ENCODE measurements around the gene MOCOS.

DNA sequence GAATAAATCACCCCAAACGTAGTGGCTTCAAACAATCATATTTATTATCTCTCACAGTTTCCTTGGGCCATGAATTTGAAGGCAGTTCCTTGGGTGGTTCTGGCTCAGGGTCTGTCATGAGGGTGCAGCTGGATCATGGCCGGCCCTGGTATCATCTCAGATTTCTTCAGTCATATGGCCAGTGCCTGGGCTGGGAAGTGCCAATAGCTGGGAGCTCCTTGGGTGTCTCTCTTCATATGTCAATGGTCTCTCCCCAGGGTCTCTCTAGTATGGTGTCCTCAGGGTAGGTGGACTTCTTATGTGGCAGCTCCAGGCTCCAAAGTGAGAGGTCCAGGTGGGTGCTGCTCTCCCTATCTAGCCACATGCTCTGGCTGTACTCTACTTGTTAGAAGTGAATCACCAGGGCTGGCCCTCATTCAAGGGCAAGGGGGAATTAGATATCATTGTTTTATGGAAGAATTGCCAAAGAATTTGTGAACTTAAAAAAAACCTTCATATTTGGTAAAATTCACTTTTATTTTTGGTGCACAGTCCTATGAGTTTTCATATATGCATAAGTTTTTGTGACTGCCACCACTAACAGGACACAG lies 125.6 kb downstream of the MOCOS start:
- TF ChIP-seq, protein P1, sequence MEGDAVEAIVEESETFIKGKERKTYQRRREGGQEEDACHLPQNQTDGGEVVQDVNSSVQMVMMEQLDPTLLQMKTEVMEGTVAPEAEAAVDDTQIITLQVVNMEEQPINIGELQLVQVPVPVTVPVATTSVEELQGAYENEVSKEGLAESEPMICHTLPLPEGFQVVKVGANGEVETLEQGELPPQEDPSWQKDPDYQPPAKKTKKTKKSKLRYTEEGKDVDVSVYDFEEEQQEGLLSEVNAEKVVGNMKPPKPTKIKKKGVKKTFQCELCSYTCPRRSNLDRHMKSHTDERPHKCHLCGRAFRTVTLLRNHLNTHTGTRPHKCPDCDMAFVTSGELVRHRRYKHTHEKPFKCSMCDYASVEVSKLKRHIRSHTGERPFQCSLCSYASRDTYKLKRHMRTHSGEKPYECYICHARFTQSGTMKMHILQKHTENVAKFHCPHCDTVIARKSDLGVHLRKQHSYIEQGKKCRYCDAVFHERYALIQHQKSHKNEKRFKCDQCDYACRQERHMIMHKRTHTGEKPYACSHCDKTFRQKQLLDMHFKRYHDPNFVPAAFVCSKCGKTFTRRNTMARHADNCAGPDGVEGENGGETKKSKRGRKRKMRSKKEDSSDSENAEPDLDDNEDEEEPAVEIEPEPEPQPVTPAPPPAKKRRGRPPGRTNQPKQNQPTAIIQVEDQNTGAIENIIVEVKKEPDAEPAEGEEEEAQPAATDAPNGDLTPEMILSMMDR (IDR thresholded peaks at IDR 0.05) = no peak
- no peak for TF ChIP-seq EZH2 (IDR thresholded peaks at IDR 0.05; ENCODE audit: borderline replicate concordance, insufficient read depth, low read depth, low read length, poor library complexity, severe bottlenecking)
